HG03097 (cell line): ENCODE measurements around the gene MB.
"Not testable (repeated sequence)": the region's sequence is repeated elsewhere in the genome, so short reads cannot be mapped to it uniquely, and the experiment has no call there.

Experiments used
- ATAC-seq: cut with Tn5 transposase; IDR thresholded peaks from one replicate; pipeline ENCODE4 v1.9.1; 2021; ENCODE audit not compliant: unreplicated experiment, low FRiP score

Gene MB

GRCh38 chr22:35617137-35617755 is at the start of gene MB:
Gene MB (minus strand): TSS chr22:35617329. CDS start chr22:35617257, 72 bp downstream.
- no peak for ATAC-seq

- ATAC-seq, result not testable (repeated sequence)
Observed at GRCh38 chr22:35666699-35667098, 49.6 kb upstream of the MB start.

- no peak for ATAC-seq
Observed at GRCh38 chr22:35664955-35665587, 47.9 kb upstream of the MB start.

GRCh38 chr22:35663371-35663770 is 46.2 kb upstream of the MB start:
- ATAC-seq, result no peak

- ATAC-seq, result no peak
Observed at GRCh38 chr22:35662914-35663313, 45.8 kb upstream of the MB start.

GRCh38 chr22:35661464-35661863 is 44.3 kb upstream of the MB start:
- no peak for ATAC-seq

- ATAC-seq, result no peak
Observed at GRCh38 chr22:35660291-35661127, 43.4 kb upstream of the MB start.

- ATAC-seq, result no peak
Observed at GRCh38 chr22:35657571-35658312, 40.6 kb upstream of the MB start.

- no peak for ATAC-seq
Observed at GRCh38 chr22:35656284-35656752, 39.2 kb upstream of the MB start.

- no peak for ATAC-seq
Observed at GRCh38 chr22:35653824-35654223, 36.7 kb upstream of the MB start.

GRCh38 chr22:35651085-35651484 is 34.0 kb upstream of the MB start:
- ATAC-seq, result no peak

- ATAC-seq, result no peak
Observed at GRCh38 chr22:35649636-35650250, 32.6 kb upstream of the MB start.

- no peak for ATAC-seq
Observed at GRCh38 chr22:35649026-35649553, 32.0 kb upstream of the MB start.

GRCh38 chr22:35648066-35649025 is 31.2 kb upstream of the MB start, which contains the start of gene APOL6:
Gene APOL6 (plus strand): TSS chr22:35648446. CDS start chr22:35656426, 7,980 bp downstream.
- ATAC-seq, result peak; percentile 52

GRCh38 chr22:35645646-35646045 is 28.5 kb upstream of the MB start:
- no peak for ATAC-seq

- no peak for ATAC-seq
Observed at GRCh38 chr22:35643991-35644390, 26.9 kb upstream of the MB start.

GRCh38 chr22:35642305-35642741 is 25.2 kb upstream of the MB start:
- no peak for ATAC-seq

- ATAC-seq, result no peak
Observed at GRCh38 chr22:35641494-35642120, 24.5 kb upstream of the MB start.
